Measurements from ENCODE around the gene C10orf62. TPM values are rescaled to one million over a fixed set of nuclear protein-coding genes. Genes with fewer than 3 reads are reported as not detected.
A peak's percentile ranks its signal among the peaks of the same experiment; 100 is the strongest.

The C10orf62 gene
- polyA plus RNA-seq, 10 donors: 0.17 TPM; not detected in 9

- peak in 2 of 3 donors; percentile 55 to 57 for DNase-seq
These were observed 5.3 kb upstream of the C10orf62 start, which contains the start of gene HOGA1 for GRCh38 chr10:97584060-97584797. Gene HOGA1, plus strand, starts transcription at chr10:97584389. Its CDS starts 315 bp downstream, at chr10:97584704.

- no peak for DNase-seq
These were observed 4.6 kb upstream of the C10orf62 start for GRCh38 chr10:97584798-97585438.

- DNase-seq: no peak
These were observed 4.1 kb upstream of the C10orf62 start for GRCh38 chr10:97585439-97585811.

GRCh38 chr10:97587183-97587582 lies 2.3 kb upstream of the C10orf62 start:
- DNase-seq: no peak

GRCh38 chr10:97590082-97590747 lies 694 bp downstream of the C10orf62 start:
- no peak for DNase-seq

GRCh38 chr10:97590748-97591495 lies 1.4 kb downstream of the C10orf62 start:
- DNase-seq: no peak

GRCh38 chr10:97593421-97593820 lies 3.9 kb downstream of the C10orf62 start:
- peak in 2 of 3 donors; percentile 62 to 77 for DNase-seq

- DNase-seq: peak; percentile 68 to 81 (median 77)
These were observed 6.9 kb downstream of the C10orf62 start for GRCh38 chr10:97596101-97597082.

GRCh38 chr10:97597778-97598177 lies 8.3 kb downstream of the C10orf62 start:
- no peak for DNase-seq

- no peak for DNase-seq
These were observed 9.1 kb downstream of the C10orf62 start for GRCh38 chr10:97598407-97599271.

GRCh38 chr10:97599272-97599619 lies 9.7 kb downstream of the C10orf62 start:
- DNase-seq: no peak

- no peak for DNase-seq
These were observed 11.1 kb downstream of the C10orf62 start for GRCh38 chr10:97600616-97601015.

- no peak for DNase-seq
These were observed 12.0 kb downstream of the C10orf62 start for GRCh38 chr10:97601268-97602215.

- DNase-seq: no peak
These were observed 17.6 kb downstream of the C10orf62 start for GRCh38 chr10:97607095-97607636.

- DNase-seq: peak in 1 of 3 donors; percentile 20
These were observed 19.6 kb downstream of the C10orf62 start for GRCh38 chr10:97608991-97609561.

GRCh38 chr10:97611473-97611872 lies 22.0 kb downstream of the C10orf62 start:
- DNase-seq: no peak

- peak in 2 of 3 donors; percentile 63 to 72 for DNase-seq
These were observed 22.9 kb downstream of the C10orf62 start for GRCh38 chr10:97612386-97612785.

- DNase-seq: no peak
These were observed 28.8 kb downstream of the C10orf62 start for GRCh38 chr10:97618285-97618684.
